DMS 273 treated with DMSO at 0.1 percent for 48 hours (cell line): ENCODE measurements around the gene IL16.
"Not testable (repeated sequence)": the region's sequence is repeated elsewhere in the genome, so short reads cannot be mapped to it uniquely, and the experiment has no call there.

ENCODE experiments used
- DNase-seq: peaks from one replicate; lab custom pipeline; 2025; lab: John Stamatoyannopoulos, UW

The IL16 gene

GRCh38 chr15:81196576-81197254, at the start of gene IL16:
TSS of gene IL16 (plus strand) at chr15:81196879. CDS start at chr15:81225400, 28,521 bp downstream.
- no peak for DNase-seq

- DNase-seq = no peak
Observed at GRCh38 chr15:81151389-81151788, 45.3 kb upstream of the IL16 start.

- DNase-seq = no peak
Observed at GRCh38 chr15:81152339-81152738, 44.3 kb upstream of the IL16 start.

GRCh38 chr15:81152799-81153198, 43.9 kb upstream of the IL16 start:
- DNase-seq = no peak

GRCh38 chr15:81155375-81156218, 41.1 kb upstream of the IL16 start:
- peak; percentile 4 for DNase-seq

- no peak for DNase-seq
Observed at GRCh38 chr15:81156324-81156723, 40.4 kb upstream of the IL16 start.

GRCh38 chr15:81157195-81157938, 39.3 kb upstream of the IL16 start:
- no peak for DNase-seq

GRCh38 chr15:81157939-81158223, 38.8 kb upstream of the IL16 start:
- DNase-seq = no peak

- DNase-seq = not testable (repeated sequence)
Observed at GRCh38 chr15:81158561-81158960, 38.1 kb upstream of the IL16 start.

GRCh38 chr15:81160312-81161159, 36.1 kb upstream of the IL16 start:
- DNase-seq = peak; percentile 78

GRCh38 chr15:81161160-81161673, 35.5 kb upstream of the IL16 start:
- no peak for DNase-seq

GRCh38 chr15:81161851-81162250, 34.8 kb upstream of the IL16 start:
- no peak for DNase-seq

GRCh38 chr15:81163961-81164800, 32.5 kb upstream of the IL16 start:
- DNase-seq = no peak

GRCh38 chr15:81165535-81165934, 31.1 kb upstream of the IL16 start:
- DNase-seq = no peak

- no peak for DNase-seq
Observed at GRCh38 chr15:81166636-81167305, 29.9 kb upstream of the IL16 start.

- DNase-seq = no peak
Observed at GRCh38 chr15:81168131-81168526, 28.6 kb upstream of the IL16 start.

- no peak for DNase-seq
Observed at GRCh38 chr15:81168644-81169043, 28.0 kb upstream of the IL16 start.

GRCh38 chr15:81170511-81170910, 26.2 kb upstream of the IL16 start:
- no peak for DNase-seq

GRCh38 chr15:81171286-81171685, 25.4 kb upstream of the IL16 start:
- no peak for DNase-seq

GRCh38 chr15:81174125-81174791, 22.4 kb upstream of the IL16 start:
- no peak for DNase-seq
